HEK293 (cell line): ENCODE data around the gene SKI.
A peak's percentile ranks its signal among the peaks of the same experiment; 100 is the strongest.

ENCODE experiments used
- CTCF ChIA-PET: fragments of 350-600 bp; formaldehyde crosslinking; extraction: SDS; loops from one replicate; lab custom pipeline; 2021; ENCODE audit warnings: antibody characterized with exemption; lab: Yijun Ruan, JAX
- POLR2A ChIA-PET: fragments of 300-600 bp; formaldehyde crosslinking; extraction: SDS; loops from one replicate; lab custom pipeline; 2020; ENCODE audit warnings: antibody characterized with exemption, inconsistent platforms; lab: Yijun Ruan, JAX
- H3K27ac ChIP-seq: fragments of 200-500 bp; sonication (Bioruptor generic); 2 replicates; pipeline ENCODE4 v1.5.1; 2014; ENCODE audit warnings: low read depth, low read length, control low read depth, inconsistent platforms; ENCODE audit errors: extremely low read depth
- H3K36me3 ChIP-seq, 2 experiments: fragments of 200-500 bp in 1 of 2; sonication (Bioruptor generic) in 1 of 2; 1 replicate in 1 of 2; 2 replicates in 1 of 2; pipeline ENCODE4 v1.5.1; 2014 to 2017; ENCODE audit warnings: inconsistent platforms in 2 of 2, low read length in 2 of 2; ENCODE audit not compliant: control insufficient read depth in 2 of 2, insufficient read depth in 1 of 2
- H3K4me1 ChIP-seq: fragments of 200-500 bp; sonication (Bioruptor generic); 2 replicates; pipeline ENCODE4 v1.5.1; 2014; ENCODE audit warnings: mild to moderate bottlenecking, low read length, inconsistent platforms; ENCODE audit not compliant: control insufficient read depth, insufficient read depth
- H3K4me3 ChIP-seq: 2 replicates; pipeline ENCODE4 v1.5.1; 2011; ENCODE audit warnings: low read depth, mild to moderate bottlenecking, control low read depth, low read length, moderate library complexity
- H3K9me3 ChIP-seq: fragments of 200-500 bp; sonication (Bioruptor generic); 2 replicates; pipeline ENCODE4 v1.5.1; 2014; ENCODE audit warnings: low read depth, low read length, inconsistent platforms; ENCODE audit not compliant: control insufficient read depth, insufficient read depth
- BCL11A ChIP-seq: fragments of 450-650 bp; formaldehyde crosslinking; IDR thresholded peaks from 2 replicates; pipeline ENCODE4 v1.5.1; 2016; ENCODE audit warnings: low read depth, missing biosample characterization, missing genetic modification characterization
- BCL11B ChIP-seq: fragments of 450-650 bp; formaldehyde crosslinking; IDR thresholded peaks from 2 replicates; pipeline ENCODE4 v1.5.1; 2016; ENCODE audit warnings: low read depth, missing biosample characterization, missing genetic modification characterization
- GLIS1 ChIP-seq: fragments of 450-650 bp; formaldehyde crosslinking; IDR thresholded peaks from 2 replicates; pipeline ENCODE4 v1.5.1; 2016; ENCODE audit warnings: missing biosample characterization, missing genetic modification characterization
- GLIS2 ChIP-seq: fragments of 450-650 bp; formaldehyde crosslinking; IDR thresholded peaks from 2 replicates; pipeline ENCODE4 v1.5.1; 2016; ENCODE audit warnings: missing biosample characterization, missing genetic modification characterization
- HIC1 ChIP-seq: fragments of 450-650 bp; formaldehyde crosslinking; IDR thresholded peaks from 2 replicates; pipeline ENCODE4 v1.5.1; 2016; ENCODE audit warnings: missing biosample characterization, missing genetic modification characterization
- SP2 ChIP-seq: fragments of 450-650 bp; formaldehyde crosslinking; IDR thresholded peaks from 2 replicates; pipeline ENCODE4 v1.5.1; 2016; ENCODE audit warnings: missing biosample characterization, missing genetic modification characterization
- ZBTB10 ChIP-seq: fragments of 450-650 bp; formaldehyde crosslinking; IDR thresholded peaks from 2 replicates; pipeline ENCODE4 v1.5.1; 2016; ENCODE audit warnings: missing biosample characterization, missing genetic modification characterization
- ZBTB11 ChIP-seq: fragments of 450-650 bp; formaldehyde crosslinking; conservative IDR thresholded peaks from 2 replicates; pipeline ENCODE4 v1.5.1; 2016; ENCODE audit warnings: low read depth, missing biosample characterization, missing genetic modification characterization
- ZNF10 ChIP-seq: fragments of 450-650 bp; formaldehyde crosslinking; IDR thresholded peaks from 2 replicates; pipeline ENCODE4 v1.5.1; 2017; ENCODE audit warnings: missing biosample characterization, missing genetic modification characterization
- ZNF169 ChIP-seq: fragments of 450-650 bp; formaldehyde crosslinking; IDR thresholded peaks from 2 replicates; pipeline ENCODE4 v1.5.1; 2016; ENCODE audit warnings: missing biosample characterization, missing genetic modification characterization
- ZNF184 ChIP-seq: fragments of 450-650 bp; IDR thresholded peaks from 2 replicates; pipeline ENCODE4 v1.5.1; 2018; ENCODE audit warnings: missing biosample characterization, mild to moderate bottlenecking, missing genetic modification characterization
- ZNF19 ChIP-seq: fragments of 450-650 bp; formaldehyde crosslinking; IDR thresholded peaks from 2 replicates; pipeline ENCODE4; 2016; ENCODE audit warnings: missing biosample characterization, missing genetic modification characterization, low read depth
- ZNF416 ChIP-seq: fragments of 450-650 bp; formaldehyde crosslinking; IDR thresholded peaks from 2 replicates; pipeline ENCODE4 v1.5.1; 2016; ENCODE audit warnings: missing biosample characterization, missing genetic modification characterization
- ZNF555 ChIP-seq: fragments of 450-650 bp; formaldehyde crosslinking; conservative IDR thresholded peaks from 2 replicates; pipeline ENCODE4 v1.5.1; 2017; ENCODE audit warnings: missing biosample characterization, mild to moderate bottlenecking, missing genetic modification characterization, inconsistent platforms
- ZNF560 ChIP-seq: fragments of 450-650 bp; formaldehyde crosslinking; IDR thresholded peaks from 2 replicates; pipeline ENCODE4 v1.5.1; 2017; ENCODE audit warnings: missing biosample characterization, missing genetic modification characterization, borderline replicate concordance
- ZNF610 ChIP-seq: fragments of 450-650 bp; formaldehyde crosslinking; IDR thresholded peaks from 2 replicates; pipeline ENCODE4 v1.5.1; 2016; ENCODE audit warnings: missing biosample characterization, missing genetic modification characterization, borderline replicate concordance
- ZNF654 ChIP-seq: fragments of 450-650 bp; formaldehyde crosslinking; IDR thresholded peaks from 2 replicates; pipeline ENCODE4 v1.5.1; 2016; ENCODE audit warnings: low read depth, missing biosample characterization, missing genetic modification characterization
- ZNF658 ChIP-seq: fragments of 450-650 bp; formaldehyde crosslinking; IDR thresholded peaks from 2 replicates; pipeline ENCODE4; 2016; ENCODE audit warnings: missing biosample characterization, missing genetic modification characterization
- ZNF707 ChIP-seq: fragments of 450-650 bp; formaldehyde crosslinking; IDR thresholded peaks from 2 replicates; pipeline ENCODE4 v1.5.1; 2016; ENCODE audit warnings: missing biosample characterization, missing genetic modification characterization
- ZNF747 ChIP-seq: fragments of 450-650 bp; formaldehyde crosslinking; IDR thresholded peaks from 2 replicates; pipeline ENCODE4 v1.5.1; 2016; ENCODE audit warnings: missing biosample characterization, missing genetic modification characterization
- ZNF768 ChIP-seq: fragments of 450-650 bp; formaldehyde crosslinking; IDR thresholded peaks from 2 replicates; pipeline ENCODE4 v1.5.1; 2018; ENCODE audit warnings: missing biosample characterization, mild to moderate bottlenecking, missing genetic modification characterization
- ZNF843 ChIP-seq: fragments of 450-650 bp; formaldehyde crosslinking; IDR thresholded peaks from 2 replicates; pipeline ENCODE4 v1.5.1; 2016; ENCODE audit warnings: missing biosample characterization, missing genetic modification characterization
- ZXDB ChIP-seq: fragments of 450-650 bp; formaldehyde crosslinking; IDR thresholded peaks from 2 replicates; pipeline ENCODE4 v1.5.1; 2016; ENCODE audit warnings: missing biosample characterization, missing genetic modification characterization

The SKI gene

GRCh38 chr1:2308844-2309243 lies 80.7 kb downstream of the SKI start:
- CTCF ChIA-PET, result interaction anchor here (2.5 kb wide), 1 partner anchor 114 kb away, joined by 6 read pairs; the partner anchor contains the start of gene FAAP20
- Histone ChIP-seq H3K4me1 (peaks cover 10% of the 10 kb centered on the region), H3K27ac (no peak overlapping the region), H3K4me3 (no peak overlapping the region), H3K9me3 (no peaks in the 10 kb centered on the region), H3K36me3 (peaks cover 0 to 59% of the 10 kb centered on the region in 2 experiments; a peak in 1 of 3 replicates)
- POLR2A ChIA-PET, result no interaction called here
- TF ChIP-seq BCL11A (tag by site-specific recombination) (0 out of 2 replicates have a peak, but pooled peaks have one; percentile 24), ZNF416 (tag by site-specific recombination) (no peak), BCL11B (peak; percentile 49; the same call in 1 of the 2 replicates)
- TF ChIP-seq, all 188 proteins: peak for 2

- Histone ChIP-seq H3K4me1 (peaks cover 13% of the 10 kb centered on the region), H3K36me3 (peaks cover 0 to 42% of the 10 kb centered on the region in 2 experiments; a peak in 1 of 3 replicates), H3K27ac (peak overlapping the region; percentile 62; the same call in 1 of the 2 replicates), H3K9me3 (no peaks in the 10 kb centered on the region), H3K4me3 (no peak overlapping the region)
- ChIA-PET CTCF (interaction anchor here (0.6 to 2.5 kb wide), 5 partner anchors 57 to 116 kb away, joined by 4 to 8 read pairs (median 5); partner anchors contain the start of gene FAAP20), POLR2A (interaction anchor here (1.1 to 1.8 kb wide), 3 partner anchors 12 to 83 kb away, joined by 4 to 12 read pairs (median 6); no protein-coding TSS in a partner anchor)
- TF ChIP-seq ZNF19 (no peak), ZNF768 (no peak), HIC1 (no peak; the same call in 1 of the 2 replicates), SP2 (tag by site-specific recombination) (no peak), ZNF610 (tag by site-specific recombination) (no peak), ZNF843 (tag by site-specific recombination) (no peak), GLIS1 (tag by site-specific recombination) (peak; percentile 81), ZBTB11 (tag by site-specific recombination) (no peak), ZNF10 (tag by site-specific recombination) (no peak), ZNF658 (tag by site-specific recombination) (no peak), ZNF707 (no peak), ZNF747 (tag by site-specific recombination) (no peak), ZXDB (no peak), ZNF560 (tag by site-specific recombination) (no peak), BCL11A (tag by site-specific recombination) (peak; percentile 78), ZNF654 (tag by site-specific recombination) (no peak), GLIS2 (peak; percentile 37), ZNF169 (no peak), ZNF555 (tag by site-specific recombination) (no peak), ZNF184 (tag by site-specific recombination) (no peak), ZBTB10 (tag by site-specific recombination) (no peak), BCL11B (peak; percentile 80)
Observed at GRCh38 chr1:2310332-2311183, 82.4 kb downstream of the SKI start.
